HepG2 (cell line): Measurements from ENCODE around the gene NRG2. TPM values are rescaled to one million over a fixed set of nuclear protein-coding genes. Genes with fewer than 3 reads are reported as not detected.

Experiments used
- ATAC-seq: fragments of 200-7000 bp; cut with Tn5 transposase; 3 replicates; pipeline ENCODE4 v1.9.1; 2020; ENCODE audit warnings: mild to moderate bottlenecking, moderate library complexity
- BruUV-seq: library from RNA; stranded (reverse); fragments of 400-500 nt; replicated peaks from 2 replicates; lab custom pipeline; 2021; lab: Mats Ljungman, UMichigan
- CTCF ChIA-PET: fragments of 300-600 bp; formaldehyde crosslinking; extraction: SDS; loops from one replicate; lab custom pipeline; 2021; ENCODE audit warnings: low total read pairs, inconsistent platforms, low intra/inter-chr PET ratio; lab: Yijun Ruan, JAX
- POLR2A ChIA-PET: fragments of 350-600 bp; sonication (Branson Sonifier 250); formaldehyde crosslinking; loops from one replicate; lab custom pipeline; 2020; ENCODE audit warnings: antibody characterized with exemption, inconsistent platforms; lab: Yijun Ruan, JAX
- DNase-seq: peaks from one replicate; pipeline ENCODE4 v3.0.0-alpha.2; 2015; ENCODE audit warnings: low spot score
- FAIRE-seq: peaks from 3 replicates; lab custom pipeline; 2011; peaks lifted over from hg19 to GRCh38; lab: Jason Lieb, UNC
- H2AFZ ChIP-seq: one replicate; pipeline ENCODE4 v1.6.1; 2011; ENCODE audit warnings: low read length, inconsistent platforms
- H3K27ac ChIP-seq: fragments of 300-600 bp; 3 replicates; pipeline ENCODE4 v1.8.0; 2011; ENCODE audit warnings: mixed run types, mild to moderate bottlenecking, mixed read lengths, low read length, inconsistent platforms; ENCODE audit not compliant: insufficient read depth; ENCODE audit errors: extremely low read length
- H3K27me3 ChIP-seq, 2 experiments: fragments of 200-600 bp in 1 of 2; 2 replicates in 1 of 2; 3 replicates in 1 of 2; pipeline versions ENCODE4 v1.6.0 to v1.8.0; 2011; ENCODE audit warnings: low read length in 2 of 2, mild to moderate bottlenecking in 2 of 2, moderate library complexity in 2 of 2, inconsistent platforms in 1 of 2; ENCODE audit not compliant: insufficient read depth in 2 of 2, control insufficient read depth in 1 of 2
- H3K36me3 ChIP-seq, 2 experiments: fragments of 200-600 bp in 1 of 2; replicated peaks in 1 of 2; 2 replicates in 1 of 2; 3 replicates in 1 of 2; pipeline versions ENCODE4 v1.5.1 to v1.8.0; 2011; ENCODE audit warnings: low read length in 2 of 2, inconsistent platforms in 1 of 2; ENCODE audit not compliant: insufficient read depth in 2 of 2, control insufficient read depth in 1 of 2
- H3K4me1 ChIP-seq: 2 replicates; pipeline ENCODE4 v1.5.1; 2012; ENCODE audit warnings: low read length, inconsistent platforms; ENCODE audit not compliant: insufficient read depth
- H3K4me2 ChIP-seq: 2 replicates; pipeline ENCODE4 v1.6.0; 2011; ENCODE audit warnings: low read depth, low read length, inconsistent platforms
- H3K4me3 ChIP-seq, 3 experiments: fragments of 200-600 bp in 1 of 3; sonication (generic), shearing (Covaris generic) in 1 of 3; replicated peaks in 1 of 3; 2 replicates each; pipeline ENCODE4 v1.5.1; 2011 to 2016; ENCODE audit warnings: low read length in 3 of 3, inconsistent platforms in 2 of 3, low read depth in 2 of 3, mild to moderate bottlenecking in 2 of 3, control low read depth in 1 of 3, mixed read lengths in 1 of 3; ENCODE audit not compliant: insufficient read depth in 1 of 3
- H3K79me2 ChIP-seq: one replicate; pipeline ENCODE4 v1.6.1; 2011; ENCODE audit warnings: low read length, inconsistent platforms; ENCODE audit not compliant: insufficient read depth
- H3K9ac ChIP-seq: 2 replicates; pipeline ENCODE4 v1.6.0; 2011; ENCODE audit warnings: mild to moderate bottlenecking, low read depth, low read length, inconsistent platforms; ENCODE audit not compliant: insufficient read depth
- H3K9me3 ChIP-seq: 2 replicates; pipeline ENCODE4 v1.5.1; 2012; ENCODE audit warnings: mild to moderate bottlenecking, low read length
- H4K20me1 ChIP-seq: 2 replicates; pipeline ENCODE4 v1.6.0; 2011; ENCODE audit warnings: inconsistent platforms, mild to moderate bottlenecking, low read length, moderate library complexity; ENCODE audit not compliant: insufficient read depth
- ATF7 ChIP-seq, 2 experiments: fragments of 450-650 bp in 1 of 2; sonication (generic) in 1 of 2; formaldehyde crosslinking in 1 of 2; IDR thresholded peaks; 2 replicates each; pipeline versions ENCODE4 v1.4.0 to v1.6.1; 2016 to 2020; ENCODE audit warnings: antibody characterized with exemption in 1 of 2, mild to moderate bottlenecking in 1 of 2, missing genetic modification reagents in 1 of 2
- DBP ChIP-seq: sonication (generic); formaldehyde crosslinking; IDR thresholded peaks from 2 replicates; pipeline ENCODE4 v1.4.0; 2020; ENCODE audit warnings: missing genetic modification reagents; ENCODE audit errors: not compliant biosample characterization
- GABPB1 ChIP-seq: IDR thresholded peaks from 2 replicates; pipeline ENCODE4 v1.6.1; 2016; ENCODE audit warnings: mild to moderate bottlenecking, missing genetic modification reagents, moderate library complexity, missing compliant biosample characterization
- GATAD2A ChIP-seq: IDR thresholded peaks from 2 replicates; pipeline ENCODE4 v1.6.1; 2016
- HMGA1 ChIP-seq: sonication (generic); formaldehyde crosslinking; conservative IDR thresholded peaks from 2 replicates; pipeline ENCODE4 v1.4.0; 2020; ENCODE audit warnings: missing genetic modification reagents
- LBX2 ChIP-seq: sonication (generic); formaldehyde crosslinking; IDR thresholded peaks from 2 replicates; pipeline ENCODE4 v1.5.0; 2020; ENCODE audit warnings: missing genetic modification reagents, mild to moderate bottlenecking, borderline replicate concordance
- NR1H2 ChIP-seq: sonication (generic); formaldehyde crosslinking; IDR thresholded peaks from 2 replicates; pipeline ENCODE4 v1.8.1; 2022; ENCODE audit warnings: low read depth, missing genetic modification reagents, borderline replicate concordance
- RXRA ChIP-seq: sonication (generic); formaldehyde crosslinking; IDR thresholded peaks from 2 replicates; pipeline ENCODE4 v1.5.1; 2020; ENCODE audit warnings: missing genetic modification reagents
- RXRB ChIP-seq: IDR thresholded peaks from 2 replicates; pipeline ENCODE4 v1.6.1; 2016; ENCODE audit warnings: borderline replicate concordance, missing genetic modification reagents, missing compliant biosample characterization
- SMARCC2 ChIP-seq: fragments of 450-650 bp; IDR thresholded peaks from 2 replicates; pipeline ENCODE4 v1.6.1; 2017; ENCODE audit warnings: antibody characterized with exemption, mild to moderate bottlenecking
- SPEN ChIP-seq: sonication (generic); formaldehyde crosslinking; IDR thresholded peaks from 2 replicates; pipeline ENCODE4 v1.5.1; 2020; ENCODE audit warnings: low read depth, mild to moderate bottlenecking, missing genetic modification reagents
- ZNF205 ChIP-seq: IDR thresholded peaks from 2 replicates; pipeline ENCODE4 v1.6.1; 2018; ENCODE audit warnings: missing biosample characterization, missing genetic modification reagents
- ZNF225 ChIP-seq: sonication (generic); formaldehyde crosslinking; IDR thresholded peaks from 2 replicates; pipeline ENCODE4 v1.4.0; 2020; ENCODE audit warnings: mild to moderate bottlenecking, missing genetic modification reagents
- ZNF292 ChIP-seq: sonication (generic); formaldehyde crosslinking; IDR thresholded peaks from 2 replicates; pipeline ENCODE4 v1.8.1; 2022; ENCODE audit warnings: mild to moderate bottlenecking, low read depth, missing genetic modification reagents, borderline replicate concordance
- ZNF441 ChIP-seq: sonication (generic); formaldehyde crosslinking; IDR thresholded peaks from 2 replicates; pipeline ENCODE4 v1.7.0; 2021; ENCODE audit warnings: missing genetic modification reagents, borderline replicate concordance
- ZNF549 ChIP-seq: sonication (generic); formaldehyde crosslinking; IDR thresholded peaks from 2 replicates; pipeline ENCODE4 v1.5.0; 2020; ENCODE audit warnings: missing genetic modification reagents
- WGBS: methylation state at CpG from one replicate; pipeline ENCODE4 v1.1.6; 2017; ENCODE audit warnings: low lambda C conversion rate; 5-methylcytosine and 5-hydroxymethylcytosine counted together
- in situ Hi-C: cut with HindIII; loops from 2 replicates; pipeline ENCODE4 v1.10.0; 2017; ENCODE audit warnings: low pct_unique_long_range_greater_than_20kb; ENCODE audit not compliant: extremely low pct_ligation_motif_present
- intact Hi-C: fragments of 100-400 bp; cut with micrococcal nuclease; formaldehyde crosslinking; loops from one replicate; pipeline ENCODE4 v1.10.0; 2022; ENCODE audit not compliant: unreplicated experiment
- polyA plus RNA-seq, 8 experiments: library from polyadenylated mRNA; depleted of rRNA in 3 of 8; stranded (reverse) in 7 of 8; unstranded in 1 of 8; fragments of >200 nt; fragmentation: Illumina TruSeq in 4 of 8; extraction: Trizol in 4 of 8; gene quantifications; 2 replicates each; pipeline versions ENCODE4 v1.2.1 to v1.2.3, GENCODE V29; 2011 to 2016; ENCODE audit warnings: low read depth in 4 of 8, missing spikeins in 1 of 8, mixed read lengths in 1 of 8; ENCODE audit not compliant: insufficient read depth in 1 of 8
- total RNA-seq, 5 experiments: library from RNA; depleted of rRNA; stranded (reverse); fragments of >200 nt; fragmentation: Illumina TruSeq; extraction: Trizol; gene quantifications; 2 replicates each; pipeline ENCODE4 v1.2.3, GENCODE V29; 2016; ENCODE audit warnings: low read depth in 1 of 5

The NRG2 gene
- total and polyA plus RNA-seq, 2 of the 13 experiments (the other 11 are each of a cell fraction or from before 2014, with no cell fraction given) = not detected

- ChIA-PET POLR2A (no interaction called here), CTCF (no interaction called here)
- H3K79me2 ChIP-seq = no peaks in the 10 kb centered on the region
- H3K9me3 ChIP-seq = no peaks in the 10 kb centered on the region
- no TSS peak for BruUV-seq
- TF ChIP-seq ATF7 (IDR thresholded peaks at IDR 0.05) (no peak), ATF7 (CRISPR knock-in tag; IDR thresholded peaks at IDR 0.05) (no peak), RXRB (no peak), SMARCC2 (no peak), RXRA (CRISPR knock-in tag) (no peak), ZNF549 (CRISPR knock-in tag) (no peak), ZNF292 (CRISPR knock-in tag) (no peak), ZNF441 (CRISPR knock-in tag) (no peak)
- TF ChIP-seq, all 625 proteins: peak for 0
- intact Hi-C loops = no loop called here
- ATAC-seq (no peak), DNase-seq (no peak), FAIRE-seq (no peak)
- Histone ChIP-seq H3K36me3 (no peaks in the 10 kb centered on the region), H3K27ac (no peak overlapping the region), H2AFZ (no peak overlapping the region), H3K4me3 (no peak overlapping the region), H3K27me3 (peaks cover 2 to 26% of the 10 kb centered on the region in 2 experiments; a peak in 4 of 5 replicates), H4K20me1 (no peaks in the 10 kb centered on the region), H3K4me1 (no peaks in the 10 kb centered on the region), H3K4me2 (no peak overlapping the region), H3K9ac (no peak overlapping the region)
- in situ Hi-C loops = loop anchor here (25.0 kb wide), 1 partner anchor 321 kb away; the partner anchor contains the start of gene CXXC5
- WGBS = 37% methylated on average over 3 of the region's 4 CpGs
Observed at GRCh38 chr5:139958432-139959148, 84.5 kb downstream of the NRG2 start.

GRCh38 chr5:139956342-139956741 is 86.8 kb downstream of the NRG2 start:
- Histone ChIP-seq H3K9me3 (no peaks in the 10 kb centered on the region), H2AFZ (no peak overlapping the region), H4K20me1 (no peaks in the 10 kb centered on the region), H3K9ac (no peak overlapping the region), H3K4me1 (no peaks in the 10 kb centered on the region), H3K27me3 (peaks cover 2 to 27% of the 10 kb centered on the region in 2 experiments; a peak in 4 of 5 replicates), H3K4me2 (no peak overlapping the region), H3K79me2 (no peaks in the 10 kb centered on the region), H3K27ac (no peak overlapping the region), H3K36me3 (no peaks in the 10 kb centered on the region), H3K4me3 (no peak overlapping the region)
- no TSS peak for BruUV-seq
- no peak for ATAC-seq
- ChIA-PET CTCF (no interaction called here), POLR2A (no interaction called here)
- no peak for FAIRE-seq
- intact Hi-C loops (no loop called here), in situ Hi-C loops (loop anchor here (25.0 kb wide), 1 partner anchor 319 kb away; the partner anchor contains the start of gene CXXC5)
- DNase-seq = no peak
- WGBS = 0% methylated on average over 2 of the region's 4 CpGs
- TF ChIP-seq ZNF205 (CRISPR knock-in tag) (no peak), GATAD2A (CRISPR knock-in tag) (no peak), DBP (CRISPR knock-in tag) (no peak), GABPB1 (CRISPR knock-in tag) (no peak), SPEN (CRISPR knock-in tag) (no peak), LBX2 (CRISPR knock-in tag) (no peak), HMGA1 (no peak), ZNF225 (no peak), NR1H2 (no peak)
